ENCODE data around the gene E2F4. TPM values are rescaled to one million over a fixed set of nuclear protein-coding genes. Genes with fewer than 3 reads are reported as not detected.

Gene E2F4
- total and polyA plus RNA-seq, 2 of the 8 experiments (the other 6 are each of a cell fraction or from before 2014, with no cell fraction given), result 79.9 to 157 TPM

DNA sequence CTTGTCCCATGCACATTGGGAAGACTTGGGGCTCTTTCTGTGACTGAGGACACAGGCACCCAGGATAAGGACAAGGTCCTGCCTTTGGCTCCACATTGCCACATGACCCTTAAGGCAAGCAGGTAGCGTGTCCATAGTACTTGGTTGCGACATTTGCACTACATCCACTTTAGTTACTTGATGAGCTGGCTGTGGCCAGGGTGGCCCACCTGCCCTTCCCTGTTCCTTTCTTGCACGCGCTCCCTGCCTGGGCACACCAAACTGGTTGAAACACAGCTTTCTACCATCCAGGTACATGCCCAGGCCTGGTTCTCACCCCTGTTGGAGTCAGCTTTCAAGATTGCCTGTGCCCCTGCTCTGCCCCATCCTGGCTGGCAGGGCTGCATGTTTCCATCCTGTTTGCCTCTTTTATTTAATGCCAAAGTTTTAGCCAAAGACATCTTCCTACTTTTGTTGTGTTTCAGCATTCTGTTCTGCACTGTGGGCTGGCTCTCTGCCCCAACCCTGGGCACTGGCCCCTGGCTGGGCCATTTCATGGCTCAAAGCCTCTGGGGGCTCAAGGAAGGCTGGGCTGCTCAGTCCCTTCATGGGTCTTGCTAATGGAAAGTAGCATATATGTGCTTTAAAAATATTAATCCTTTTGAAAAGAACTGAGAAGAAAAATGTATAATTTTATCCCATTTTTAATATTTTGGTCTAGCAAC, 44.4 kb upstream of the E2F4 start (continued):
- TF ChIP-seq, protein P1, sequence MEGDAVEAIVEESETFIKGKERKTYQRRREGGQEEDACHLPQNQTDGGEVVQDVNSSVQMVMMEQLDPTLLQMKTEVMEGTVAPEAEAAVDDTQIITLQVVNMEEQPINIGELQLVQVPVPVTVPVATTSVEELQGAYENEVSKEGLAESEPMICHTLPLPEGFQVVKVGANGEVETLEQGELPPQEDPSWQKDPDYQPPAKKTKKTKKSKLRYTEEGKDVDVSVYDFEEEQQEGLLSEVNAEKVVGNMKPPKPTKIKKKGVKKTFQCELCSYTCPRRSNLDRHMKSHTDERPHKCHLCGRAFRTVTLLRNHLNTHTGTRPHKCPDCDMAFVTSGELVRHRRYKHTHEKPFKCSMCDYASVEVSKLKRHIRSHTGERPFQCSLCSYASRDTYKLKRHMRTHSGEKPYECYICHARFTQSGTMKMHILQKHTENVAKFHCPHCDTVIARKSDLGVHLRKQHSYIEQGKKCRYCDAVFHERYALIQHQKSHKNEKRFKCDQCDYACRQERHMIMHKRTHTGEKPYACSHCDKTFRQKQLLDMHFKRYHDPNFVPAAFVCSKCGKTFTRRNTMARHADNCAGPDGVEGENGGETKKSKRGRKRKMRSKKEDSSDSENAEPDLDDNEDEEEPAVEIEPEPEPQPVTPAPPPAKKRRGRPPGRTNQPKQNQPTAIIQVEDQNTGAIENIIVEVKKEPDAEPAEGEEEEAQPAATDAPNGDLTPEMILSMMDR (IDR thresholded peaks at IDR 0.05; ENCODE audit: control extremely low read depth in 1 of 3, insufficient read depth in 1 of 3, low read depth in 1 of 3, low read length in 3 of 3), result no peak
- TF ChIP-seq TBP (IDR thresholded peaks at IDR 0.05; ENCODE audit: low read depth, low read length) (no peak), CBX5 (IDR thresholded peaks at IDR 0.05; ENCODE audit: low read depth, low read length) (no peak), POU5F1 (IDR thresholded peaks at IDR 0.05; ENCODE audit: low read depth, low read length) (no peak), CREB1 (IDR thresholded peaks at IDR 0.05) (no peak), EZH2 (IDR thresholded peaks at IDR 0.05; ENCODE audit: low read depth, low read length, severe bottlenecking) (no peak), RNF2 (IDR thresholded peaks at IDR 0.05; ENCODE audit: borderline replicate concordance, low read depth, low read length, missing control alignments, poor library complexity, severe bottlenecking) (no peak), SIRT6 (IDR thresholded peaks at IDR 0.05; ENCODE audit: low read length) (no peak)
